Endothelial cell (in vitro differentiated cells): Measurements from ENCODE around the gene CSTA. TPM values are rescaled to one million over a fixed set of nuclear protein-coding genes. Genes with fewer than 3 reads are reported as not detected.

Source experiments
- DNase-seq: peaks from one replicate; pipeline ENCODE4 v3.0.0; 2021; ENCODE audit warnings: low spot score
- H3K27ac Mint-ChIP-seq: one replicate; pipeline ENCODE4 v1.8.0; 2021; ENCODE audit warnings: mixed read lengths, inconsistent platforms; ENCODE audit not compliant: unreplicated experiment
- H3K27me3 Mint-ChIP-seq: one replicate; pipeline ENCODE4 v1.8.0; 2021; ENCODE audit warnings: mild to moderate bottlenecking, moderate library complexity, mixed read lengths, inconsistent platforms; ENCODE audit not compliant: unreplicated experiment
- H3K36me3 Mint-ChIP-seq: one replicate; pipeline ENCODE4 v1.8.0; 2021; ENCODE audit warnings: mild to moderate bottlenecking, low read depth, mixed read lengths, inconsistent platforms; ENCODE audit not compliant: unreplicated experiment
- H3K4me1 Mint-ChIP-seq: one replicate; pipeline ENCODE4 v1.8.0; 2021; ENCODE audit warnings: mild to moderate bottlenecking, mixed read lengths, inconsistent platforms; ENCODE audit not compliant: unreplicated experiment
- H3K4me3 Mint-ChIP-seq: one replicate; pipeline ENCODE4 v1.8.0; 2021; ENCODE audit warnings: mild to moderate bottlenecking, mixed read lengths, inconsistent platforms; ENCODE audit not compliant: unreplicated experiment
- H3K9me3 Mint-ChIP-seq: one replicate; pipeline ENCODE4 v1.8.0; 2021; ENCODE audit warnings: mixed read lengths, inconsistent platforms; ENCODE audit not compliant: unreplicated experiment
- total RNA-seq: library from RNA; stranded (reverse); fragmentation: NEBNext Ultra II Directional; extraction: Animal tissue kit (Norgen Biotek cat#: 25700); gene quantifications from one replicate; pipeline ENCODE4 v1.2.1, GENCODE V29; 2021; ENCODE audit not compliant: unreplicated experiment
- TF ChIP-seq, protein P1 (sequence below): fragments of 200-600 bp; sonication (generic); IDR thresholded peaks from one replicate; pipeline ENCODE4 v1.5.0; 2021; ENCODE audit warnings: antibody characterized with exemption; ENCODE audit not compliant: unreplicated experiment

Gene CSTA
- total RNA-seq, 1 donor from 2014 or later: not detected

DNA sequence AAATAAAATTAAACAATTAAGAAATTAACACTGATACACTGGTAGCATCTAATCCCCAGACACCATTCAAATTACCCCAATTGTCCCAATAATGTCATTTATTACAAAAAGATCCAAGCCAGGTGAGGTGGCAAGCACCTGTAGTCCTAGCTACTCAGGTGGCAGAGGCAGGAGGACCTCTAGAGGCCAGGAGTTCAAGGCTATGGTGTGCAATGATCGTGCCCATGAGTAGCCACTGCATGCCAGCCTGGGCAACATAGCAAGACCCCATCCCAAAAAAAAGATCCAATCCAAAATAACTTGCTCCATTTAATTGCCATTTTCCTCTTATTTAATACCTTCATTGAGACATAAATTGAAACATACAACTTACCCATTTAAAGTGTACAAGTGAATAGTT is 17.8 kb downstream of the CSTA start:
- H3K27me3 Mint-ChIP-seq: peaks cover 1% of the 10 kb centered on the region
- TF ChIP-seq, protein P1, sequence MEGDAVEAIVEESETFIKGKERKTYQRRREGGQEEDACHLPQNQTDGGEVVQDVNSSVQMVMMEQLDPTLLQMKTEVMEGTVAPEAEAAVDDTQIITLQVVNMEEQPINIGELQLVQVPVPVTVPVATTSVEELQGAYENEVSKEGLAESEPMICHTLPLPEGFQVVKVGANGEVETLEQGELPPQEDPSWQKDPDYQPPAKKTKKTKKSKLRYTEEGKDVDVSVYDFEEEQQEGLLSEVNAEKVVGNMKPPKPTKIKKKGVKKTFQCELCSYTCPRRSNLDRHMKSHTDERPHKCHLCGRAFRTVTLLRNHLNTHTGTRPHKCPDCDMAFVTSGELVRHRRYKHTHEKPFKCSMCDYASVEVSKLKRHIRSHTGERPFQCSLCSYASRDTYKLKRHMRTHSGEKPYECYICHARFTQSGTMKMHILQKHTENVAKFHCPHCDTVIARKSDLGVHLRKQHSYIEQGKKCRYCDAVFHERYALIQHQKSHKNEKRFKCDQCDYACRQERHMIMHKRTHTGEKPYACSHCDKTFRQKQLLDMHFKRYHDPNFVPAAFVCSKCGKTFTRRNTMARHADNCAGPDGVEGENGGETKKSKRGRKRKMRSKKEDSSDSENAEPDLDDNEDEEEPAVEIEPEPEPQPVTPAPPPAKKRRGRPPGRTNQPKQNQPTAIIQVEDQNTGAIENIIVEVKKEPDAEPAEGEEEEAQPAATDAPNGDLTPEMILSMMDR: no peak
- H3K27ac Mint-ChIP-seq: no peak overlapping the region
- no peaks in the 10 kb centered on the region for H3K4me1 Mint-ChIP-seq
- no peaks in the 10 kb centered on the region for H3K36me3 Mint-ChIP-seq
- H3K4me3 Mint-ChIP-seq: no peak overlapping the region
- no peak for DNase-seq
- no peaks in the 10 kb centered on the region for H3K9me3 Mint-ChIP-seq

DNA sequence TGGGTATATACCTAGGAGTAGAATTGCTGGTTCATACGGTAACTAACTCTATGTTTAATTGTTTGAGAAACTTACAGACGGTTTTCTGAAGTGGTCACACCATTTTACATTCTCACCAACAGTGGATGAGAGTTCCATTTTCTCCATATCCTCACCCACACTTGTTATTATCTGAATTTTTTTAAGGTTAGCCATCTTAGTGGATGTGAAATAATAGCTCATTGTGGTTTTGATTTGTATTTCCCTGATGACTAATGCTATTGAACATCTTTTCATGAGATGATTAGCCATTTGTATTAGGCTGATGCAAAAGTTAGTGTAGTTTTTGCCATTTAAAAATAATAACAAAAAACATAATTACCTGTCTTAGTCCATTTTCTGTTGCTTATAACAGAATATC is 18.6 kb downstream of the CSTA start:
- H3K27ac Mint-ChIP-seq: no peak overlapping the region
- H3K9me3 Mint-ChIP-seq: no peaks in the 10 kb centered on the region
- H3K36me3 Mint-ChIP-seq: no peaks in the 10 kb centered on the region
- TF ChIP-seq, protein P1: no peak
- H3K4me3 Mint-ChIP-seq: no peak overlapping the region
- DNase-seq: no peak
- peaks cover 1% of the 10 kb centered on the region for H3K27me3 Mint-ChIP-seq
- H3K4me1 Mint-ChIP-seq: no peaks in the 10 kb centered on the region

DNA sequence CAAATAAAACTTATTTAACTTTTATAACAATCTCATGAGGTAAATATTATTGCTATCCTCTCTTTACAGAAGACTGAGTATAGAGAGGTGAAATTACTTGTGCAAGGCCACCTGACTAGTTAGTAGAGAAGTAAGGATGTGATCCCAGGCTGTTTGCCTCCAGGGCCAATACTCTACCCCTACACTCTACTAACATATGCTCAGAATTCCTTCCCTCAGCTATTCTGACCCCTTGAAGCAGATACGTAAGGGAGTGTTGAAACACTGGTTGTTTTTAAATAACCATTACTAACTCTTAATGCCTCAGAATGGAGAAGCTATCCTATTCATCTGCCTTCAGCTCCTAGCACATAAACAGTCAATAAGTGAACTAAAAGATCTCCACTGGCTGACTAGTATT is 24.1 kb downstream of the CSTA start:
- Mint-ChIP-seq H3K27ac (no peak overlapping the region), H3K4me1 (no peaks in the 10 kb centered on the region), H3K9me3 (no peaks in the 10 kb centered on the region), H3K36me3 (no peaks in the 10 kb centered on the region), H3K27me3 (peaks cover 1% of the 10 kb centered on the region), H3K4me3 (no peak overlapping the region)
- TF ChIP-seq, protein P1: no peak
- DNase-seq: no peak

DNA sequence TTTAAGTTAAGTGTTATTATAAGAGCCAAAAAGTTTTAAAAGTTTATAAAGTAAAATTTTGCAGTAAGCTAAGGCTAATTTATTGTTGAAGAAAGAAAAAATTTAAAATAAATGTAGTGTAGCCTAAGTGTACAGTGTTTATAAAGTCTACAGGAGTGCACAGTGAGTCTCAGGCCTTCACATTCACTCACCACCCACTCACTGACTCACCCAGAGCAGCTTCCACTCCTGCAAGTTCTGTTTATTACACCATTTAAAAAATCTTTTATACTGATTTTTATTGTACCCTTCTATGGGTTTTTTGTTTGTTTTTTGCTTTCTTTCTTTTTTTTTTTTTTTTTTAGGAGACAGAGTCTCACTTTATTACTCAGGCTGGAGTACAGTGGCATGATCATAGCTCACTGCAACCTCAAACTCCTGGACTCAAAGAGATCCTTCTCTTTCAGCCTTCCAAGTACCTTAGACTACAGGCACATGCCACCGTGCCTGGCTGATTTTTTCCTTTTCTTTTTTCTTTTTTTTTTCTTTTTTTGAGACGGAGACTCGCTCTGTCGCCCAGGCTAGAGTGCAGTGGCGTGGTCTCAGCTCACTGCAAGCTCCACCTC is 25.9 kb downstream of the CSTA start:
- no peak overlapping the region for H3K27ac Mint-ChIP-seq
- H3K36me3 Mint-ChIP-seq: no peaks in the 10 kb centered on the region
- no peaks in the 10 kb centered on the region for H3K9me3 Mint-ChIP-seq
- peaks cover 1% of the 10 kb centered on the region for H3K27me3 Mint-ChIP-seq
- no peak overlapping the region for H3K4me3 Mint-ChIP-seq
- DNase-seq: no peak
- H3K4me1 Mint-ChIP-seq: peaks cover 7% of the 10 kb centered on the region
- TF ChIP-seq, protein P1: no peak

DNA sequence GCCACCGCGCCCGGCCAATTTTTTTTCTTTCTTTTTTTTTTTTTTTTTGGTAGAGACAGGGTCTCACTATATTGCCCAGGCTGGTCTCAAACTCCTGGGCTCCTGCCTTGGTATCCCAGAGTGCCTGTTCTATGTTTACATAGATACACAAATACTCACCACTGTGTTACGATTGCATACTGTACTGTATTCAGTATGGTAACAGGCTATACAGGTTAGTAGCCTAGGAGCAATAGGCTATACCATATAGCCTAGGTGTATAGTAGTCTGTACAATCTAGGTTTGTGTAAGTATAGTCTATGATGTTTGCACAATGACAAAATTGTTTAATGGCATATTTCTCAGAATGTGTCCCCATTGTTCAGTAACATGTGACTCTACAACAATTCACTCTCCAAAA is 26.6 kb downstream of the CSTA start:
- TF ChIP-seq, protein P1: no peak
- Mint-ChIP-seq H3K27ac (no peak overlapping the region), H3K4me1 (peaks cover 7% of the 10 kb centered on the region), H3K4me3 (no peak overlapping the region), H3K36me3 (no peaks in the 10 kb centered on the region), H3K9me3 (no peaks in the 10 kb centered on the region), H3K27me3 (peaks cover 1% of the 10 kb centered on the region)
- no peak for DNase-seq
